GM19455 (cell line): ENCODE measurements around the gene SLC9A4.

Experiments
- ATAC-seq: cut with Tn5 transposase; IDR thresholded peaks from one replicate; pipeline ENCODE4 v1.9.1; 2021; ENCODE audit not compliant: unreplicated experiment

The SLC9A4 gene

DNA sequence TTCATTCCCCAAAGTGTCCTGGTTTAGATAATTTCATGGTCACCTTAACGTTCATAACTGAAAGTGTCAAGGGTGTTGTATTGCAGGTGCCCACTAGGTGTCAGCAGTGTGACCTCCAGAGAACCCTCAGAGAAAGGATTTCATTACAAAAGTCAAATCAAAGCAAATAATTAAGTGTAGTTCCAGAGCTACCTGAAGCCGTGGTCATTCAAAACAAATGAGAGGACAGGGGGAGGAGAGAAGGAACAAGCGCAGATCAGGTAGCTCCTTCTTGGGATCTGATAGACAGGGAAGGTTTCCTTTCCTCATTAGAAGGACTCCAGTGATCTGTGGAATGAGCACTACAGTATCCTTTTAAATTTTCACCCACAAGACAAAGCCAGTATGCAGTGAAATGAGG lies at the start of gene SLC9A4:
TSS of gene SLC9A4 (plus strand) at position 207 of the 400 bp plus-strand sequence. CDS start 534 bp downstream, outside the sequence.
- no peak for ATAC-seq

DNA sequence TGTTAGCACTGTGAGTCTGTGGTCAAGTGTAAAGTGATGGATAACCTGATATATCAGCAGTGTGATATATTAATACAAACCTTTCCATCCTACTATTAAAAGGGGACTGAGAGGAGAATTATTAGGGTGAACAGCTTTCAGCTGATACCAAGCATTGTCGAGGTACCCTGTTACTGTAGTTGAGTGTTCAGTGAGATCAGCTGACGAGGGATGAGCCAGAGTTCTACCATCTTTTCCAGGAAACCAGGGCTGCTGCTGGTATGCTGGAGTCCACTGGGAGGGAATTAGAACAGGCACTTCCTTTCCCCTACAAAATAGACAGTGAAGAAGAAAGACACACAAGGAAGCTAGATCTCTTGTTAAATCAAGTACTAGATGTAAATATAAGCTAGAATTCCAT lies 49.7 kb upstream of the SLC9A4 start:
- no peak for ATAC-seq

DNA sequence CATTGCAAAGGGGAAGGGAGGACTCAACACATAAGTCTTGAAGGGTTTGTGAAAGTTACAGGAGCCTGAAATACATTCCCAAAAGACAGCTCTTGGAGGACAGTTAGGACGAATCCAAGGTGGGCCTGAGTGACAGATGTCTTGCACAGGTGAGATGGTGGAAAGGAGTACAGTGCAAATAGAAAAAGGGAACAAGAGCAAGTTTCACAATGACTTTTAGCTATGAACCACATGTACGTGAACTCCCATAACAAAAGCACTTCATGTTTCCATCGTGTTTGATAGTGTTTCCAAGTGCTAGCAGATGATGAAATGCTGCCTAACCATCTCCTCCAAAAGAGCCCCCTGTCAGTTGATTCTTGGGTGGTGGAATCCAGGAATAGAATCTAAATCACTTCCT lies 48.3 kb upstream of the SLC9A4 start:
- ATAC-seq = peak; percentile 82

DNA sequence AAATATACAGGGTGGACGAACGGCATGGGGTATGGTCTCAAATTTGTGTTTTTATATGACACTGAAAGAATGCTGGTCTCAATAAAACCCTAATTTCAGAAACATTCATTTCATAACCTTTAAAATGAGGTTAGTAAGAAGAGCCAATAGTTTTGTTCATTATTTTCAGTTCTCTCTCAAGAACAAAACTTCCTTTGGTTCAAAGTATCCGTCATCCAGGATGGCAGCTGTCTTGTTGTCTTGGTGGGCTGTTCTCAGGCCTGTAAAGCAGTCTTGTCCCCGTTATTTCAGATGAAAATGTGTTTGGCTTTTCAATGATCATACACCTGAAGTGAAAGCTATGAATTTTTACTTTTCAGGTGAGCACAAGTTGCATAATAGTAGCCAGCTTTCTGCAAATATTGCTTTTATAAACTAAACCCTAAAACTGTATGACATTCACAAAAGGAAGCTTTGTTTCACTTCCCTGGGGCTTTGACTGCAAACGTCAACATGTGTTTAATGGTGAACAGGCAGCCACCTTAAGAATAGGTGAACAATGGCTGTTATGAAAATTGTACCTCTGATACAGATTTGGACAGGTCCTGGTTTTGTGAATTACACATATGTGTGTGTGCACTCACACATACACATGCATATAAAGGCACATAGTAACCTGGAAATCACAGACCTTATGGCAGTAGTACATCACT lies 47.4 kb upstream of the SLC9A4 start:
- no peak for ATAC-seq

- no peak for ATAC-seq
These were observed 45.8 kb upstream of the SLC9A4 start for GRCh38 chr2:102427249-102427648.

DNA sequence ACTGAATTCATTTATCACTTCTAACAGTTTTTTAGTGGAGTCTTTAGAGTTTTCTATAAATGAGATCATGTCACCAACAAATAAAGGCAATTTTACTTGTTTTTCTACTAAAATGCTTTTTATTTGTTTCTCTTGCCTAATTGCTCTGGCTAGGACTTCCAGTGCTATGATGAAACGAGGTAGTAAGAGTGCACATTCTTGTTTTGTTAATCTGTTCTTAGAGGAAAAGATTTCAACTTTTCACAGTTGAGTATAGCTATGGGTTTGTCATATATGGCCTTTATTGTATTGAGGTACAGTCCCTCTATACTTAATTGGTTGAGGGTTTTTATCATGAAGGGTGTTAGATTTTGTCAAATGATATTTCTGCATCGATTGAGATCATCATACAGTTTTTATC lies 44.5 kb upstream of the SLC9A4 start:
- ATAC-seq = no peak

- ATAC-seq = no peak
These were observed 40.6 kb upstream of the SLC9A4 start for GRCh38 chr2:102432386-102432785.

DNA sequence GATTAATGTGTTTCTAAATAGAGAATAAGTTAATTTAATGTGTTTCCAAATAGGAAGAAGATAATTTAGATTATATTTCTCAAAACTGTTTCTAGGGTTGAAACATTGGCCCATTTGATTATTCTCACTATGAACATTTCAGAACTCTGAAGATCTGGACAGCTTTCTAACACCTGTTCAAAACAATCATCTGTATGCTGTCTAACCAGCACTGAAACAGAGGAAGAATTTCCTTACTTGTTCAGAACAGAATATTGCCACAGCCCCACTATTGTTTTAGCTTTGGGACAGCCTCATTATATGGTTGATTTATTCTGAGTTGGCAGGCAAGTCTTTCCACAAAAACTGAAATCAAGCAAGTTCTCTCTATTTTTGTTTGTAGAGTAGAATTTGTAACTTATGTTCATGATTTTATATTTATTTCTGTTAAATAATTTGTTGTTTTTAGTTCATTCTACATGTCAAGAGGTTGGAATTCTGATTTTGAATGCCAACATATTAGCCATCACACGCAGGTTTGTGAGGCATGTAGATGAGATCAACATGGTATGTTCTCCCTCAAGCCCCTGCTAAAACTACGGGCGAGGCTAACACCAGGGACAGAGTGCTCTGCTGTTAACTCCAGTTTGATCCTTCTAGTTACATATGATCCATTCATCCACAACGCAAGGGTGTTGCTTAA lies 38.9 kb upstream of the SLC9A4 start:
- no peak for ATAC-seq

DNA sequence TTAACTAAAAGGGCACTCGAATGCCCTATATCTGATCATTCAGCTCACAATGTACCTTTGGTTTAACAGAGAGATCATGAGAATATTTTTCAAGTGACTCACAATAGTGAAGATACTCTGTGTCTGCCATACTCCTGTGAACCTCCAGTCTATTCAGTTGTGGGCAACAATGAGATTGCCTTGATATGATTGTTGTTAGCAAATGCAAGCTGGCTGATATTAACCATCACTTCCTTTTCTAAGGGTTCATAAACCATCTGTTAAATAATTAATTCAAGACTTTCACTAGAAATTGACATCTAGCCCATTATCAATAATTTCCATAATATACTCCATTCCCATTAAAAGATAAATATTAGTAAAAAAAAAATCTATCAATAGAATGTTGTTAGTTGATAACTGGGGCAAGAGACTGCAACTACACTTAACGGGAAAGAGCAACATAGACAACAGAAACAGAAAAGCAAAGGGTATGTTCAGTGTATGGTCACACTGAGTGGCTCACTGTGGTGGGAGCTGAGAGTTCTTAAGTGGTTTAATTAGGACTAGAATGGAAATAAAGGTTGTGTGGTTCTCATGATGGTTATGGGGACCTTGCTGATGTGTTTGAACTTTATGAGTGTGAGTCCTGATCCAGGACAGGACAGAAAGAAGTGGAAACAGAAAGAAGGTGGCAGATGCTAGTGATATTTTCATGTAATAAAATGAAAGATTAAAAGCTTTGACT lies 38.2 kb upstream of the SLC9A4 start:
- ATAC-seq = peak; percentile 50

GRCh38 chr2:102435741-102436140 lies 37.3 kb upstream of the SLC9A4 start:
- ATAC-seq = no peak

DNA sequence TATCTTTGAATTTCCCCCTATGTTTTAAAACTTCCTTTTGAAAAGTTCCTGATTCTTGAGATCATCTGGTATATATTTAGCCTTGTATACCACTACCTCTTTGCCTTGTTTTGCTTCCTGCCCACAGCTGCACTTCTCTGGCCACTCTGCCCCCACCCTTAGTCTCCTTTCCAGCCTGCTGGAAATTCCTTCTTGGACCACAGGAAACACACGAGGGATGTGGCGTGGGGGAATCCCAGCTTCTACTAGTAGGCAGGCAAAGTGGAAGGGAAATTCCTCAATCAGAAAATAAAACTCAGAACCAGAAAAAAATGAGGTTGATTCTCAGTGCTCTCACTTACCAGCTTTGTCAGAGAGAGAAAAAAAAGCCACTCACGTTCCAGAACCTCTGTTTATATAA lies 36.7 kb upstream of the SLC9A4 start:
- ATAC-seq = no peak

GRCh38 chr2:102437122-102437521 lies 35.9 kb upstream of the SLC9A4 start:
- no peak for ATAC-seq

DNA sequence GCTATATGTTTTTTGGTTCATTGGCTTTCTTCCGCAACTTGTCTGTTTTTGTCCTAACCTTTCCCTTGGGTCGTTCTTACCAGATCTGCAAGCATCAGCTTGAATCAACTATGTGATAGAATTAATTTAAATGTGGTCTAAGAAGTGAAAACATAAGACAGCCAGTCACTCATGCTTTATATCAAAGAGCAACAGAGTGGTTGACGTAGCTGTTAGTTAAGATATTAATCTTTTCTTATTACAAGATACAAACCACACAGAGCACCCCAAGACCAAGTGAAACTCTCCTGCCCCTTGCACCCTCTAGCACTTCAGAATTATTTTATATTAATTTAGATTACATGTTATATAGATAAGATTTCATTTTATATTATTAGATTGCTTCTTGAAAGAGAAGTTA lies 34.9 kb upstream of the SLC9A4 start:
- no peak for ATAC-seq

- ATAC-seq = no peak
These were observed 34.4 kb upstream of the SLC9A4 start for GRCh38 chr2:102438578-102438977.

GRCh38 chr2:102439065-102439695 lies 33.8 kb upstream of the SLC9A4 start:
- ATAC-seq = no peak

GRCh38 chr2:102442967-102443828 lies 29.8 kb upstream of the SLC9A4 start:
- ATAC-seq = no peak

GRCh38 chr2:102444233-102444632 lies 28.8 kb upstream of the SLC9A4 start:
- no peak for ATAC-seq

DNA sequence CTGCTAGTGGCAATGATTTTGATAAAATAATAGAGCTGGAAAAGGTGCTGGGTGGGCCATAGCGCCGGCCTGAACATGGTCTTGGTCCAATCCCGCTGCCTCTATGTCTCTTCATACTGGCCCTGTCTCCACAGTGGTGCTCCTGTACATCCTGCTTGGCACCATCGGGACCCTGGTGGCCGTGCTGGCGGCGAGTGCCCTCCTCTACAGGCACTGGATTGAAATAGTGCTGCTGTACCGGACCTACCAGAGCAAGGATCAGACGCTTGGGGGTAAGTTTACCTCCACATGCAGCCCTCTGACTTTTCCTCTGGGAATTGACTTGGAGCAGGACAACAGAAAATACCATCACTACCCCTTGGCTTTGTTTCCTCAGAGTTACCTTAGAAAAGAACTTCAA lies 26.1 kb upstream of the SLC9A4 start:
- ATAC-seq = no peak

GRCh38 chr2:102449370-102449974 lies 23.6 kb upstream of the SLC9A4 start:
- no peak for ATAC-seq

GRCh38 chr2:102451968-102452367 lies 21.1 kb upstream of the SLC9A4 start:
- no peak for ATAC-seq
